NCI-H1105 treated with DMSO at 0.1 percent for 48 hours (cell line): ENCODE results near the gene ANKRD13D.
"Not testable (repeated sequence)": the region's sequence is repeated elsewhere in the genome, so short reads cannot be mapped to it uniquely, and the experiment has no call there.

Experiments
- DNase-seq: peaks from one replicate; lab custom pipeline; 2025; lab: John Stamatoyannopoulos, UW

ANKRD13D gene

GRCh38 chr11:67317205-67317887 lies 28.2 kb downstream of the ANKRD13D start:
- DNase-seq = peak; percentile 97

- DNase-seq = no peak
Observed at GRCh38 chr11:67317888-67318555, 28.9 kb downstream of the ANKRD13D start.

- DNase-seq = not testable (repeated sequence)
Observed at GRCh38 chr11:67318876-67319275, 29.8 kb downstream of the ANKRD13D start.

- no peak for DNase-seq
Observed at GRCh38 chr11:67320011-67320410, 30.9 kb downstream of the ANKRD13D start.

GRCh38 chr11:67320691-67321090 lies 31.6 kb downstream of the ANKRD13D start:
- no peak for DNase-seq

- DNase-seq = no peak
Observed at GRCh38 chr11:67321313-67321871, 32.3 kb downstream of the ANKRD13D start.

GRCh38 chr11:67322049-67322448 lies 32.9 kb downstream of the ANKRD13D start:
- no peak for DNase-seq

GRCh38 chr11:67323526-67323925 lies 34.4 kb downstream of the ANKRD13D start:
- no peak for DNase-seq

GRCh38 chr11:67332081-67332691 lies 43.1 kb downstream of the ANKRD13D start:
- DNase-seq = no peak

GRCh38 chr11:67337257-67337656 lies 48.2 kb downstream of the ANKRD13D start:
- no peak for DNase-seq

- no peak for DNase-seq
Observed at GRCh38 chr11:67344264-67344663, 55.2 kb downstream of the ANKRD13D start.

GRCh38 chr11:67345247-67345919 lies 56.3 kb downstream of the ANKRD13D start:
- DNase-seq = no peak

- no peak for DNase-seq
Observed at GRCh38 chr11:67345920-67346819, 57.1 kb downstream of the ANKRD13D start.

GRCh38 chr11:67347964-67348749 lies 59.1 kb downstream of the ANKRD13D start:
- no peak for DNase-seq

- no peak for DNase-seq
Observed at GRCh38 chr11:67349036-67349435, 59.9 kb downstream of the ANKRD13D start.

GRCh38 chr11:67349457-67349856 lies 60.4 kb downstream of the ANKRD13D start:
- DNase-seq = no peak

GRCh38 chr11:67349928-67350465 lies 60.9 kb downstream of the ANKRD13D start:
- DNase-seq = no peak

GRCh38 chr11:67351275-67352005 lies 62.3 kb downstream of the ANKRD13D start:
- peak; percentile 64 for DNase-seq
